ENCODE data around the gene HOXA7. TPM values are rescaled to one million over a fixed set of nuclear protein-coding genes. Genes with fewer than 3 reads are reported as not detected.

The HOXA7 gene
- total and polyA plus RNA-seq, 2 of the 8 experiments (the other 6 are each of a cell fraction or from before 2014, with no cell fraction given) = 0.03 TPM; not detected in 1

GRCh38 chr7:27203964-27204594 is 47.6 kb upstream of the HOXA7 start (continued):
- no peak for TF ChIP-seq CHD7 (IDR thresholded peaks at IDR 0.05; ENCODE audit: insufficient replicate concordance, low read length)
- peak; percentile 5 for TF ChIP-seq RNF2 (IDR thresholded peaks at IDR 0.05; ENCODE audit: borderline replicate concordance, low read depth, low read length, missing control alignments, poor library complexity, severe bottlenecking)
- TF ChIP-seq CREB1 (IDR thresholded peaks at IDR 0.05) = no peak

Data from H1 (cell line).